ENCODE data around the gene BDKRB1. TPM values are rescaled to one million over a fixed set of nuclear protein-coding genes. Genes with fewer than 3 reads are reported as not detected.

The BDKRB1 gene
- total RNA-seq, 1 donor from 2014 or later, result not detected

- Histone ChIP-seq H3K9me3 (ENCODE audit: low read depth) (no peaks in the 10 kb centered on the region), H3K4me3 (no peak overlapping the region), H3K27ac (no peak overlapping the region), H3K36me3 (no peaks in the 10 kb centered on the region), H3K4me2 (no peak overlapping the region), H3K4me1 (no peaks in the 10 kb centered on the region), H3K79me2 (ENCODE audit: low read depth) (no peaks in the 10 kb centered on the region), H3K27me3 (no peaks in the 10 kb centered on the region), H2AFZ (replicated peaks) (no peak overlapping the region), H3F3A (ENCODE audit: low read depth) (no peaks in the 10 kb centered on the region), H3K9ac (no peak overlapping the region), H4K20me1 (ENCODE audit: low read depth) (no peaks in the 10 kb centered on the region)
- H3K27ac Mint-ChIP-seq, result no peak overlapping the region
- H3K4me3 Mint-ChIP-seq, result no peak overlapping the region
- H3K27me3 Mint-ChIP-seq (ENCODE audit: insufficient read depth, low read depth), result peaks cover 6% of the 10 kb centered on the region
- H3K9me3 Mint-ChIP-seq, result peaks cover 10% of the 10 kb centered on the region
- TF ChIP-seq EZH2 (IDR thresholded peaks at IDR 0.05) (no peak), CTCF (IDR thresholded peaks at IDR 0.05) (no peak), EZH2phosphoT487 (IDR thresholded peaks at IDR 0.05) (no peak)
- H3K4me1 Mint-ChIP-seq, result no peaks in the 10 kb centered on the region
- no peaks in the 10 kb centered on the region for H3K36me3 Mint-ChIP-seq
- DNase-seq (ENCODE audit: low spot score), result no peak
Observed at GRCh38 chr14:96212140-96212539, 43.9 kb upstream of the BDKRB1 start.

- H3F3A ChIP-seq (ENCODE audit: low read depth), result no peaks in the 10 kb centered on the region
- H3K4me3 Mint-ChIP-seq, result no peak overlapping the region
- no peaks in the 10 kb centered on the region for H4K20me1 ChIP-seq (ENCODE audit: low read depth)
- no peak overlapping the region for H3K27ac Mint-ChIP-seq
- no peak overlapping the region for H3K4me2 ChIP-seq
- peaks cover 6% of the 10 kb centered on the region for H3K27me3 Mint-ChIP-seq (ENCODE audit: insufficient read depth, low read depth)
- H3K36me3 Mint-ChIP-seq, result no peaks in the 10 kb centered on the region
- no peak overlapping the region for H3K27ac ChIP-seq
- no peaks in the 10 kb centered on the region for H3K36me3 ChIP-seq
- DNase-seq (ENCODE audit: low spot score), result no peak
- H3K79me2 ChIP-seq (ENCODE audit: low read depth), result no peaks in the 10 kb centered on the region
- no peaks in the 10 kb centered on the region for H3K27me3 ChIP-seq
- H2AFZ ChIP-seq (replicated peaks), result no peak overlapping the region
- H3K4me3 ChIP-seq, result no peak overlapping the region
- H3K9me3 Mint-ChIP-seq, result peaks cover 10% of the 10 kb centered on the region
- H3K9me3 ChIP-seq (ENCODE audit: low read depth), result no peaks in the 10 kb centered on the region
- H3K4me1 ChIP-seq, result no peaks in the 10 kb centered on the region
- no peaks in the 10 kb centered on the region for H3K4me1 Mint-ChIP-seq
- TF ChIP-seq CTCF (IDR thresholded peaks at IDR 0.05), result no peak
- TF ChIP-seq EZH2 (IDR thresholded peaks at IDR 0.05), result no peak
- no peak for TF ChIP-seq EZH2phosphoT487 (IDR thresholded peaks at IDR 0.05)
- no peak overlapping the region for H3K9ac ChIP-seq
Observed at GRCh38 chr14:96212896-96213295, 43.1 kb upstream of the BDKRB1 start.

- H2AFZ ChIP-seq (replicated peaks), result no peak overlapping the region
- H3K4me3 Mint-ChIP-seq, result no peak overlapping the region
- no peak overlapping the region for H3K9ac ChIP-seq
- no peak overlapping the region for H3K4me3 ChIP-seq
- peaks cover 10% of the 10 kb centered on the region for H3K9me3 Mint-ChIP-seq
- no peaks in the 10 kb centered on the region for H3K27me3 ChIP-seq
- no peak overlapping the region for H3K27ac ChIP-seq
- H3K79me2 ChIP-seq (ENCODE audit: low read depth), result no peaks in the 10 kb centered on the region
- H3F3A ChIP-seq (ENCODE audit: low read depth), result no peaks in the 10 kb centered on the region
- H3K36me3 Mint-ChIP-seq, result no peaks in the 10 kb centered on the region
- no peaks in the 10 kb centered on the region for H3K9me3 ChIP-seq (ENCODE audit: low read depth)
- no peak overlapping the region for H3K4me2 ChIP-seq
- peaks cover 6% of the 10 kb centered on the region for H3K27me3 Mint-ChIP-seq (ENCODE audit: insufficient read depth, low read depth)
- H4K20me1 ChIP-seq (ENCODE audit: low read depth), result no peaks in the 10 kb centered on the region
- no peak for DNase-seq (ENCODE audit: low spot score)
- no peaks in the 10 kb centered on the region for H3K4me1 ChIP-seq
- no peaks in the 10 kb centered on the region for H3K4me1 Mint-ChIP-seq
- TF ChIP-seq EZH2phosphoT487 (IDR thresholded peaks at IDR 0.05) (no peak), CTCF (IDR thresholded peaks at IDR 0.05) (no peak), EZH2 (IDR thresholded peaks at IDR 0.05) (no peak)
- no peaks in the 10 kb centered on the region for H3K36me3 ChIP-seq
- no peak overlapping the region for H3K27ac Mint-ChIP-seq
Observed at GRCh38 chr14:96213871-96214465, 42.0 kb upstream of the BDKRB1 start.
